Mammary epithelial cell (primary cell): ENCODE results near the gene ALDH1B1.

Experiments
- EZH2 ChIP-seq: IDR thresholded peaks from 2 replicates; pipeline ENCODE4 v1.6.1; 2012; ENCODE audit warnings: low read length, inconsistent platforms, borderline replicate concordance
- TF ChIP-seq, protein P1 (sequence below), 2 donors: IDR thresholded peaks in 1 of 2; conservative IDR thresholded peaks in 1 of 2; 2 replicates each; pipeline ENCODE4 v1.5.1; 2011 to 2012; ENCODE audit warnings: inconsistent platforms in 2 of 2, low read length in 2 of 2, mild to moderate bottlenecking in 2 of 2, control low read depth in 1 of 2, low read depth in 1 of 2; ENCODE audit not compliant: insufficient read depth in 1 of 2; ENCODE audit errors: extremely low read depth in 1 of 2

DNA sequence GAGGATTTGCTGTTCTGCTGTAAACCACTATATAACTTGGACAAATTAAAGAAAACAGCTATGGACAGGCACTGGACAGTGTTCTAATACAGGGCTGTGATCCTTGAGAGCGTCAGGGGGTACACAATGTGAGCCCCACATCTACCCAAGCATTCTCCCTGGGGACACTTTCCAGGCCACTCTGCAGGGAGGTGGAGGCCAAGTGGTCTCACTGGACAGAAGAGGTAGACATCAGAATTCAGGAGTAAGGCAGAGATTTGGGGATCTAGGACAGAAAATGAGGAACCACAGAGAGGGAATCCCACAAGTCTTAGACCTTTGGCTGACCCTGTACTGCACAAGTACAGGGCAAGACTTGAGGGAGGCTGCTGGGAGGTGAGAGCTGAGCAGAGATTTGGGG, 35.6 kb downstream of the ALDH1B1 start:
- TF ChIP-seq, protein P1, sequence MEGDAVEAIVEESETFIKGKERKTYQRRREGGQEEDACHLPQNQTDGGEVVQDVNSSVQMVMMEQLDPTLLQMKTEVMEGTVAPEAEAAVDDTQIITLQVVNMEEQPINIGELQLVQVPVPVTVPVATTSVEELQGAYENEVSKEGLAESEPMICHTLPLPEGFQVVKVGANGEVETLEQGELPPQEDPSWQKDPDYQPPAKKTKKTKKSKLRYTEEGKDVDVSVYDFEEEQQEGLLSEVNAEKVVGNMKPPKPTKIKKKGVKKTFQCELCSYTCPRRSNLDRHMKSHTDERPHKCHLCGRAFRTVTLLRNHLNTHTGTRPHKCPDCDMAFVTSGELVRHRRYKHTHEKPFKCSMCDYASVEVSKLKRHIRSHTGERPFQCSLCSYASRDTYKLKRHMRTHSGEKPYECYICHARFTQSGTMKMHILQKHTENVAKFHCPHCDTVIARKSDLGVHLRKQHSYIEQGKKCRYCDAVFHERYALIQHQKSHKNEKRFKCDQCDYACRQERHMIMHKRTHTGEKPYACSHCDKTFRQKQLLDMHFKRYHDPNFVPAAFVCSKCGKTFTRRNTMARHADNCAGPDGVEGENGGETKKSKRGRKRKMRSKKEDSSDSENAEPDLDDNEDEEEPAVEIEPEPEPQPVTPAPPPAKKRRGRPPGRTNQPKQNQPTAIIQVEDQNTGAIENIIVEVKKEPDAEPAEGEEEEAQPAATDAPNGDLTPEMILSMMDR (conservative IDR thresholded peaks at IDR 0.05 in 1 of 2, IDR thresholded peaks at IDR 0.05 in 1 of 2; ENCODE audit: extremely low read depth in 1 of 2, insufficient read depth in 1 of 2, low read depth in 1 of 2, low read length in 2 of 2) = no peak
- no peak for TF ChIP-seq EZH2
